RCC 7860 (cell line): ENCODE measurements around the gene FRMPD1.

Experiments
- DNase-seq: peaks from one replicate; pipeline ENCODE4 v3.0.0-alpha.2; 2015; ENCODE audit warnings: low spot score
- FAIRE-seq: peaks from 2 replicates; lab custom pipeline; 2012; peaks lifted over from hg19 to GRCh38; lab: Jason Lieb, UNC

Gene FRMPD1

DNA sequence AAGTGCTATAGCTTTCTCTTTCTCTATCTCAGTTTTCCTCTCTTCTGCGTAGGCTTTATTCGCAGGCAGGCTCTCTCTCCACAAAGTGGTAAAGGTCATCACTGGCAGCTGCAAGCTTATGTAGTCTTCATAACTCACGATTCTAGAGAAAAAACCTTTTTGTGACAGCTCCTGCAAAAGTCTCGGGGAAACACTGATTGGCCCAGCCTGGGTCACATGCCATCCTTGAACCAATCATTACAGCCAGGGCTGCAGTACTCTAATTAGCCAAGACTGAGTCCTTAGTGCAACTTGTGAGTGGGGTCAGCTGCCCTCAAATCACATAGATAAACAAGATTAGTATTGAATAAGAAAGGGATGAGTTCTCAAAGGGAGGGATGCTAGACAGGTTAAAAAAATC is 18.3 kb upstream of the FRMPD1 start:
- DNase-seq, result no peak
- no peak for FAIRE-seq

DNA sequence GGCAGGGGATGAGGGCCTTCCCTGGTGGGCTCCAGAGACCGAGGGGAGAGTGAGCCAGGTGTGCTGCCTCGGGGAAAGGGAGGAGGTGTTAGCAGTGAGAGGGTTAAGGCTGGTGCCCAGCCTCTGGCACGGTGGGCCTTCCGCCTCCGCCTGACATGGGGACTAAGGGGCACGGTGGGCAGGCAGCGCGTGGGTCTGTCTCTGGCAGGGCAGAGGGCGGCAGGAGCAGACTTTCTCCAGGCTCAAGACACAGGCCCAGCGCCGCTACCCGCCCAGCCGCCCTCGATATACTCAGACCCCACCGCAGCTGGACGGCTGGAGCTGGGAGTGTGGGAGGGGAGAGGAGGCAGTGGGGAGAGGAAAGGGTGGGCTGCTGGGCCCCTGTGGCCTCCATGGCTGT is 14.9 kb upstream of the FRMPD1 start:
- DNase-seq (no peak), FAIRE-seq (no peak)

DNA sequence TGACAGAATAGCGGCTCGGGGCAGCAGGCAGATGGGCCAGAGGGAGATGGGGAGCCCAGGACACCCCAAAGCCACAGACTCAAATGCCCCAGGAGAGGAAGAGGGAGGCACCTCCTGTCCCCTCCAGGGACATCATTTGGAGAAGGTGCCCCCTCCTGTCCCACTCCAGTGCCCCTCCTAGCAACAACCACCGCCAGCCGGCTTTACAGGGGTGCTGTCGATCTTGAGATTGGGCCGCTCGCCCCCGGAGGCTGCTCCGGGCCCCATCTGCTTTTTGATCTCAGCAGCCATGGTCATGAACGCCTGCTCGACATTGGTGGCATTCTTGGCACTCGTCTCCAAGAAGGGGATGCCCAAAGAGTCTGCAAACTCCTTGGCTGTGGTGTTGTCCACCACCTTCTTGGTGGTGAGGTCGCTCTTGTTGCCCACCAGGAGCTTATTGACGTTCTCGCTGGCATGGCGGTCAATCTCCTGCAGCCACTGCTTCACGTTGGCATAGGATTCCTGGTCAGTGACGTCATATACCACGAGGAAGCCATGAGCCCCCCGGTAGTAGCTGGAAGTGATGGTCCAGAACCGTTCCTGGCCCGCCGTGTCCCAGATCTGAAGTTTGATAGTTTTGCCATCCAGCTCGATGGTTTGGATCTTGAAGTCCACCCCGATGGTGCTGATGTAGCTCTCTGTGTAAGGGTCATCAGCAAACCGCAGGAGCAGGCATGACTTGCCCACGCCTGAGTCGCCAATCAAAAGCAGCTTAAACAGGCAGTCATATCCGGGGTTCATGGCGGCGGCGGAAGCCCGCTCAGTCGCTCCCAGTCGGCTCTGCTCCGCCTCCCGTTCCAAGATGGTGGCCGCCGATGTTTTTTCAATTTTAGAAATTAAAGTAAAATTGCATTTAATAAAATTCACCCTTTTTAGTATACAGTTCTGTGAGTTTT is 14.0 kb upstream of the FRMPD1 start:
- no peak for DNase-seq
- no peak for FAIRE-seq

DNA sequence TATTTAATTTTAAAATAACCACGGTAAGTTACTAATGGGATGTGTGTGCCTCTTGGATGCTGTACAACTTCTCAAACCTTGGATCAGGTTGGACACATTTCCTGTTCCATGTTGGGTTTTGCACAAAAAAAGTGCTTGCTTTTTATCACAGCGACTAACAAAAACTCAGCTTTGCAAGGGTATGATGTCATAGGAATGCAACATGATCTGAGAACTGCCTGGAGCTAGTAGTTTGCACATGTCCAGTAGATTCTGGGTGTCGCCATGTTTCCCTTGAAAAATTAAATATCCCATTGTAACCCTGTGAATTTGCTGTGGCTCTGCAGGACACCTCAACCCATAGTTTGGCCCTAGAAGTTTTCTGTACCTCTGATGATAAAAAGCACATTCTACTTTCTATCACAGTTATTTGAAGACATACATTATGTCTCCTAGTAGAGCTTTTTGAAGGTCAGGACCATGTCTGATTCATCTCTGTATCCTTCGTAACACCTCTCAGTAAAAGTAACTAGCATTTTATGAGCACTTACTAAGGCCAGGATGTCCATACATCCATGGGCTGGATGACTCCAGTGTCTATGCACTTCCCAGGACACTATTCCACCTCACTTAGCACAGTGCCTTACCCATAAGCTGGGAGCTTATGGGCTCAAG is 11.5 kb upstream of the FRMPD1 start:
- DNase-seq (no peak), FAIRE-seq (no peak)

DNA sequence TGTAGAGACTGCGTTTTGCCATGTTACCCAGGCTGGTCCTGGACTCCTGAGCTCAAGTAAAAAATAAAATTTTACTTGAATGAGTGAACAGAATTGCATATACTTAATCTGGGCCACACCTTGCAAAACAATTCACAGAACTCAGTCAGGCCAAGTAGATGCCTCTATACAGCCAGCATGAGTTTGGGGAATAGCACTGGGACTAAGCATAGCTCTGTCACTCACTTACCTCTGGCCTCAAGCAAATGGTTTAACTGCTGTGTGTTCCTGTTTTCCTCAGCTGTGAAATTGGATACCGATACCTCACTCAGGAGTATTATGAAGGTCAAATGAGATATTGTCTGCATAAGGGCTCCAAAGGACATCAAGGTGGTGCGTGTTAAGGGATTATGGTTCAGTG is 10.9 kb upstream of the FRMPD1 start:
- DNase-seq (no peak), FAIRE-seq (no peak)

DNA sequence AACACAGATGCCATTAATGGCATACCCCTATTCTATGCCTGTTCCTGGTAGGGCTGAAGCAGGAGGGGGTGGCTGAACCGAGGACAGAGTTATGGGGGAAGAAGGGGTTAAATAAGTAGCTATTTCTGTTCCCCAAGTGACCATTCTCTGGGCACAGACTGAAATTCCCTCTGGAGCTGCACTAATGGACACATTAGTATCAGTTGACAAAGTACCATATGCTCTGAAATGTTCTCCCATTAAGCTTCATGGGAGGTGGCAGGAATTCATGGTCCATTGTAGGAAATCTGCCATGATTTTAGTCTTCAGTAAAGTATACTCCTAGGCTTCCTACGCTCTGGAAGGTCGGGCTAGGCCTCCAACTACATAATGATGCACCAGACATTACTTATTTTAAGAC is 10.5 kb upstream of the FRMPD1 start:
- no peak for FAIRE-seq

DNA sequence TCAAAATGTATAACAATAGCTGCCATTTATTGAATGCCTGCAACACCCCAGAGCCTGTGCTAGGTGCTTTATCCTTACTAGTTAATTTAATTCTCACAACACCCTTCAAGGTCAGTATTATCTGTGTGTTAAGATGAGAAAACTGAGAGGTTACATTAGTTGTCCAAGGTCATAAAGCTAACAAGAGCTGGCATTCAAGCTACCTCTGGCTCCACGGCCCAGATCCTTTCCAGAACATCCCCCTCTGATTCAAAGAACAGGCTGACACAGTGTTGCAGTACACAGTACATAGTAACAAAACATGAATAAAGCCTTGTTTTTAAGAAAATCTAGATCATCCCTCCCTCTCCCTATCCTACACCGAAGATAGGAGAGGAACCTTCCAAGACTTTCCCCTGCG is 9.4 kb upstream of the FRMPD1 start:
- FAIRE-seq (no peak), DNase-seq (no peak)

More for the DNA sequence above, 10.5 kb upstream of the FRMPD1 start:
- no peak for DNase-seq

DNA sequence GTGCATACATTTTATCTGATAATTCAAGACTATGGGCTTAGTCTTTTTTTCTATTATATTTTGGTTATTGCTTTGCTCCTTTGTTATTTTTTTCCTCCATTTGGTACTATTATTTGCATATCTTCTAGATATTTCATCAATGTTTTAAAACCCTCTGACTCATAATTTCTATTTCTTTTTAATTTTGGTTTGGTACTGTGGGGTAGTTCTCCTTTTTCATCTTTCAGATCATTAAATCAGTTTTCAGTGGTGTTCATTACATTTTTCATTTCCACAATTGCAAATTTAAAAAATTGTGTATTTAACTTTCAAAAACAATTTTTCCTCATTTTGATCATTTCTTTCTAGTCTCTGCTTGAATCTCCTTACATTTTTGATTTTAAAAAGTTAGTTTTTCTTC is 7.5 kb upstream of the FRMPD1 start:
- DNase-seq, result no peak
- no peak for FAIRE-seq

DNA sequence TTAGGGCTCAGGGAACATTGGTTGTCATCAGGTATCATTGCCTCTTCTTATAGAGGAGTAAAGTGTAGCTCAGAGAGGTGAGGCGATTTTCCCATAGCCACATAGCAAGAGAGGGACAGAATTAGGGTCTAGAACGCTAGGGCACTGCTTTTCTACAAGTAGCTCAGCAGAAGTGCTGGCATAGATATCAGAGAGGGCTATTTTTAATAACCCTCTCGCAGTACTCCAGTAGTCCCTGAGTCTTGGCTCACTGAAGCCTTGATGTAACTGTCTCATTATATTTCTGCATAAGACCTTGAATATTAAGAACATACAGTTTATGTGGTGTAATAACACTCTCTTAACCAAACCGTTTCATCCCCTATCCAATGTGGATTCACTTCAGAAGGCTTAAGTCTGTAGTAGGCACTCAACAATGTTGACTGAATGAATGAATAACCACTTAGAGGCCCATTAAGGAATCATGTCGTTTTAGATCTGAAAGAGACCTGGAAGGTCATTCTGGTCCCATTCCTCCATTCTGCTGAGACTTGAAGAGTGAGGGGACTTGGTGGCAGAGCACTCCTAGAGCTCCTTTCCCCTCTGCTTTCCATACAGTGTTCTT is 4.7 kb upstream of the FRMPD1 start:
- no peak for FAIRE-seq
- DNase-seq, result no peak

DNA sequence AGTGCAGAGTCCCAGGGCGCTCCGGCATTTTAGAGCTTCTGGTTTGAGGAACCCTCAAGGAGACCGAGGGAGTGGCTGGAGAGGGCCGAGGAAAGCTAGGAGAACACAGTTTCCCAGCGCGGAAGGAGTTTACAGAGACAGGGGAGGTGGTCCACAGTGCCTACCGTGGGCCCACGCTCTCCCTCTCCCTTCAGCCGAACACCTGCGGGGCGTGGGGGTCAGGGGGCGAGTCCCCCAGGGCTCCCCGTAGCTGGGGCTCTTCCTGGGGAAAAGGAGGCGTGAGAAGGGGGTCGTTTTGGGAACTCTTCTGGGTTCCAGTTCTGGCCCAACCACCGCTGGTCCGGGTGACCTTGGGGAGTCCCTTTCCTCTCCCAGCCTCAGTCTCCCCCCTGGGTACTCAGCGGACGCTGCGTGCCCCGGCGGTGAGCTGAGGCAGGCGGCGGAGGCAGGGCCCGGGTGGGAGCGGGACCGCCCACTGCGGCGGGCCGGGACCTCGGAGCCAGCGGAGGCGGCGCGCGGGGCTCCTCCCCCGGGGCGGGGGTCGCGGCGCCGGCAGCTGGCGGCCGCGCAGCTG is 368 bp upstream of the FRMPD1 start:
- DNase-seq (no peak), FAIRE-seq (no peak)

DNA sequence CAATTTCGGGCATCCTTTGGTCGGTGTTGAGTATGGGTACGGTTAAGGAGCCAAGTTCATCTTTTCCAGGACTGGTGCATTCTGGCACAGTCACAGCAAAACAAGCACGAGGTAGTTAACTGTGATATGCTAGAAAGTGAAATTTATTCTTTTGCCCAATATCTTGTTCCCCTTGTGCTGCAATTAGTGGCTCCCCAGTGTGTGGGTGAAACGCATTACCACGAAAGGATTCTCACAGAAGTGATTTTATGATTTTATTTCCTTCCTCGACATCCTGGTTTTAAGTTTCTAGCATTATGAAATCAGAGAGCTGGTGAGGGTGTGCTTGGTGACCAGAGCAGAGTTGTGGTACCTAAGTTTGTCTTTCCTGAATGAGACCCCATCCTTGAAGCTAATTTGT is 1.5 kb downstream of the FRMPD1 start:
- FAIRE-seq (no peak), DNase-seq (no peak)

DNA sequence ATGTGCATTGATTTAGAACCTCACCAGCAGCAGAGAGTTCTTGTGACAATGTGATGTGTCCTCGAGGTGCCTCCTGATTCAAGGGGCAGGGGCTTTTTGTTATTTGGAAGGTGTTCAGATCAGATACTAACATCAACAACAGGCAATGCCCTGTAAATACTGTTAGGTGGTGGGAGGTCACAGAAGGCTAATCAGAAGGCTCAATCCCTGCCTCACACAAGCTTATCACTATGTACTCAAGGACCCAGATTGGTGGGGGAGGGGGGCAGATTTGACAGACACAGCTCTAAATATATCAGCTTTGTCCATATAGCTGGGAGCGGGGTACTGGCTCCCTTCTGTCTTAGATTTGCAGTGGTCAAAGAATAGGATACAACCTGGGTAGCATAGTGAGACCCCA is 2.6 kb downstream of the FRMPD1 start:
- FAIRE-seq (no peak), DNase-seq (no peak)

DNA sequence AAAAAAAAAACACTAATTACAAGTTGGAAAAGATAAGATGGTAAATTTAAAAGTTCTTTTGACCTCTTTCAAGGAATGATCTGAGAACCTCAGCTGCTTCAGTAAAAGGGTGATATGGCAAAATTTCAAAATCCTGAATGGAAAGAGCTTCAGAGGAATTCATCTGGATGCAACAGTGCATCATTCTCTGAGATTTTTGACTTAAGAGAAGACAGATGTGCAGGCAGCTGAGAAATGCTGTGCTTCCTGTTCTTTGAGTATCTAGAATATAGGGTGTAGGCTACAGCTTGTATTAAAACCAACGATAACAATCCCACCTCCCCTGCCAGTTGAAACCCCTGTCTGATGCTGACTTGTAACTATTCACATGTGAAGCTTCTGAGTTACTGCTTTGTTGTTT is 6.2 kb downstream of the FRMPD1 start:
- DNase-seq (no peak), FAIRE-seq (no peak)

DNA sequence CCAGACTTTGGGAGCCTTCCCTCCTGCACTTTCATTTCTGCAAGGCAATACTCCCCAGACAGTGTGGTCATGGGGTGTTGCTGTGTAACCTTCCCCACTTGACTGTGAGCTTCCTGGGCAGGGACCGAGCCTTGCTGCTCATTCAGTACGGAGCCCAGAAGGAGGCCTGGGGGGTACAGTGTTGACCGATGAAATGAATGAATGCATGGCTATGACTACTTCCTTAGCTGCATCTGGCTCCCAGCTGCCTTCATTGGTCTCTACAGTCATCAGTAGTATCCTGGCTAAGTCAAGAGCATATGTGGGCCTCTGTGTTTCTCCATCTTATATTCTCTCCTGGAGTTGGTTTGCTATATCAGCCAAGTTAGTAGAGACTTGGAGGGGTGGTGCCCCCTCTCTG is 9.9 kb downstream of the FRMPD1 start:
- FAIRE-seq (no peak), DNase-seq (no peak)

DNA sequence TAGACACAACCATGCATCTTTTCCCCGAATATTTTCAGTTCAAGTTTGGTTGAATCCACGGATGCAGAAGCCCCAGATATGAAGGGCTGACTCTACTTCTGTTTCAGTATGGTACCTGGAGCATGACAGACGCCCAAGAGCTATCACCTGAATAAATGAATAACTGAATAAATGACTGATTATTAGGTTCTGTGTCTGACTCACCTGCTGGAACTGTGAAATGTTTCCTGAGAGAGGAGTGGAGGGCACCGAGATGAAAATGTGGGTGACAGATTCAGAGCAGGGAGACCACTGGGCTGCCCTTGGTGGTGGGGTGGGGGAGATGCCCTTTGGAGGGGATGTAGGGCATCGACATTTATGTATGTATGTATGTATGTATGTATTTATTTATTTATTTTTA is 13.2 kb downstream of the FRMPD1 start:
- FAIRE-seq (no peak), DNase-seq (no peak)

DNA sequence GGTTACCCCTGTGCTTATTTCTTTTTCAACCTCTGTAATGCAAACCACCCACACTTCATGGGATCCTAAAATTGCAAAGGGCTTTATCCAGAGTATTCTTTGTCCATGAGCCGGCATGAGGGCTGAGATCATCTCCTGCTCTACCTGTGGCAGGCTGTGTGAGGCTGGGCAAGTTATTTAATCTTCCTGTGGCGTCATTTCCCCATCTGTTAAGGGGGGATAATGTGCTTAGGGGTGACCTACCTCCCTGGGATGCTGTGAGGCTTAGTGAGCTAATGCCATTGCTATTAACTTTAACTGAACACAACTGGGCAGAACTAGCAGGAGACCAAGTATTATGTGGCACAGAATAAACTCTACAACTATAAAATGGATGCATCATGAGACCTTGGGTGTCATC is 17.0 kb downstream of the FRMPD1 start:
- no peak for FAIRE-seq
- no peak for DNase-seq

DNA sequence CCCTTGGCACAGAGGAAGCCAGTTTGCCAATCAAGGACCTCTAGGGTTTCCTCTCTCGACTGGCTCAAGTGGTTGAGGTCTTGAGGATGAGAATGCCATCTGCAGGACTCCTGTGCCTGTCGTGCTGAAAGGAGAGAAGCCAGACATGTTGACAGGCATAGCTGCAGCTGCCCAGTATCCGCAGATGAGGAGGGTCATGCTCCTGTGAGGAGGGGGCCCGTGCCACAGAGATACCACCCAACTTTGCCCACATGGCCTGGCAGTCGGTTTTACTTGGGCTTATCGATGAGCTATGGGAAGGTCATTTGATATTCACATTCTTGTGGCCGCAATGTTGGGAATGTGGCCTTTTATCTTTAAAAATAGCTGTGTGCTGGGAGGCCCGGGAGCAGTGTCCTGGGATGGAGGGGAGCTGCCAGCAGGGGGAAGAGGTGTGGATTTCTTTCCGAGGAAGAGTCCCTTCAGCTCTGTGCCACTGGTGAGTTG is 17.4 kb downstream of the FRMPD1 start:
- FAIRE-seq (no peak), DNase-seq (no peak)

DNA sequence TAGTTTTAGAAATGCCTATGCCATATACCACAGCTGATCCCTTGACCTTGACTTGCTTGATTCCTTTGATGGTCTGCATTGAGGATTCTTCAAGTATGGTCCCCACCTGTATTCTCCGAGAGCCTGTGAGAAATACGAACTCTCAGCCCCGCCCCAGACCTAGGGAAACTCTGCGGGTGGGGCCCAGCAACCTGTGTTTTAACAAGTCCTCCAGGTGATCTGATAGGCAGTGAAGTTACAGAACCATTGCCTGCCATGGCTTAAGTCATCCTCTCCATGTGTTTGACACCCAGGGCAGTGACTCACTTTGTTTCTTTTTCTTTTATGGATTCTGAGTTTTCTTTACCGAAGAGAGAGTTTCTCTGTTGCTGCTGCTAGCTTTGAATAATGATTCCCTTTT is 18.5 kb downstream of the FRMPD1 start:
- FAIRE-seq (no peak), DNase-seq (no peak)

DNA sequence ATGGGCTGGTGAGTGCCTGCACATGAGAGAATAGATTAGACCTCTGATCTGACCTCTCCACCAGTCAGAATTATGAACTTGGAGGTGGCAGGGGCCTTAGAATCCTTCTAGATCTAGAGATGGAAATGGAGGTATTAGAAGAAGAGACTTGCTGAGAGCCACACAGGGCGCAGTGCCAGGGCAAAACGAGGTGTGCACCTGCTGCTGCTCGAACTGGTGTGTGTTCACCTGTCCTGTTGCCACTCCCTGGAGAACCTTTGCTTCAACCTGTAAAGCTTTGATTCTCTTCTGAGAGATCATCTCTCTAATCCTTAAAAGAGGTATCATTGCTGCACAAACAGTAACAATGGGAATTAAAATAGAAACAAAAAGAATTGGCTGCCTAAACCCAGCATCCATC is 24.9 kb downstream of the FRMPD1 start:
- FAIRE-seq, result no peak
- no peak for DNase-seq

DNA sequence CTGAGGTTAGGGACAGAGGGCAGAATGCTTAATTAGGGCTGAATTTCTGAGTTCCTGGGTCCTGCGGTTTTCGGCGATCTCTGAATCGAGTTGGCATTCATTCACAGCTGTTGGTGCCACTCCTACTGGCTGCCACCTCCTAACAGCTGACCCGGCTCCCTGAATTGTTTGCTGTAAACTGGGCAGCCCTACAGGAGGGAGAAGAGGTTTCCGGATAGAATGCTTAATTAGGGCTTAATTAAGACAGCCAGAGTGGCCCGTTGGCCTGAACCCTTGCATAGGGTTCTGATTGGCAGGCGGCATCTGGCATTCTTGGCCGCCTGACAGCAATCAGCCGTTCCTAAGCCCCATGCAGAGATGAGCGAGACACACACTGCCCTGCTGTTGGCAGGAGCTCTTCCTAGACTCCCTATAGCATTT is 25.7 kb downstream of the FRMPD1 start:
- DNase-seq, result no peak
- FAIRE-seq, result no peak

DNA sequence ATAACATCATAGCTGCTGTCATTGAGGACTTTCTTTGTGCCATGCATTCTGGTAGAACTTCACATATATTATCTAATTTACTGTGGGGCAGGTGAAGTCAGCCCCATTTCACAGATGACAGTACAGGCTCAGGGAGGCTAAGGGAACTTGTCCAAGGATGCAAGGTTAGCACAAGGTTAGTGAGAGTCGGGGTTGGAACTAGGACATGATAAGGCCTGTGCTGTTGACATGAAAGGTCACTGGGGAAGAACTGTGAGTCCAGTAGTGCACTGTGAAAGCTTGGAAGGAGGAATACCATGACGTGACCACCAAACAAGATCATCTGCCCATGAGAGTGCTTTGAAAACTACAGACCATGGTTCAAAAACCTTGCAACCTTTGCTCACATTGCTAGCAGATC is 26.7 kb downstream of the FRMPD1 start:
- no peak for FAIRE-seq
- no peak for DNase-seq
